Stimulated activated CD8-positive, alpha-beta memory T cell treated with anti-CD3 and anti-CD28 coated beads, Interleukin-15, amount 100 ng/mL, for 48 hours (primary cell): ENCODE results near the gene DENND11.

ENCODE experiments used
- DNase-seq, 2 donors: peaks; one replicate each; pipeline ENCODE4 v3.0.0-alpha.2; 2020; ENCODE audit warnings: low read depth in 2 of 2

DENND11 gene, protein sequence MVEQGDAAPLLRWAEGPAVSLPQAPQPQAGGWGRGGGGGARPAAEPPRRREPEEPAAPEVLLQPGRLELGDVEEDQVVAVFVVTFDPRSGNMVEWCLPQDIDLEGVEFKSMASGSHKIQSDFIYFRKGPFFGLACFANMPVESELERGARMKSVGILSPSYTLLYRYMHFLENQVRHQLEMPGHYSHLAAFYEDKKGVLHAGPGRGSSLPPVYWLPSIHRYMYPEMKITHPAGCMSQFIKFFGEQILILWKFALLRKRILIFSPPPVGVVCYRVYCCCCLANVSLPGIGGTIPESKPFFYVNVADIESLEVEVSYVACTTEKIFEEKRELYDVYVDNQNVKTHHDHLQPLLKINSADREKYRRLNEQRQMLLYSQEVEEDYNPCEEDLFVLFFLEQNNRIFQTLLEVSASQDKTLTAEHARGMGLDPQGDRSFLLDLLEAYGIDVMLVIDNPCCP

DNA sequence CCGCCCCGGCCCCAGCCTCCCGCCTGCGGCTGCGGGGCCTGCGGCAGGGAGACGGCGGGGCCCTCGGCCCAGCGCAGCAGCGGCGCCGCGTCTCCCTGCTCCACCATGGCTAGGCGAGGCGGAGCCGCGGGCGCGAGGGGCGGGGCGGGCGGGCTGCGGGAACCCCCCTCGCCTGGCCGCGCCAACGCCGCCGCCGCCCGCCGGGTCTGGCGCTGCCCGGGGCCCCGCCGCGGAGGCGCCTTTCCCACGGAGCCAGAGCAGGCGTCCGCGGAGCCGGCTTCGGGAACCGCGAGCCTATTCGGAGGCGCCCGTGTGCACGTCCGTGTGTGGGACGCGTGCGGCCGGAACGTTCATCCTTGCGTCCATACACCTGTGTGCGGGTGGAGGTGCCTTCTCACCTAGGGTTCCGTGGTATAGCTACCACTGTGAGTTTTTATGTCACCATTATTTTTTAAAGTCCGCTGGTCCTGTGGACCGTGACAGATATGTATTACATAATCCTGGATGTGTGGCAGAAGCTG, at the start of gene DENND11:
Gene DENND11 (minus strand): TSS at position 120 of the 521 bp plus-strand sequence. CDS start 13 bp downstream, at position 107.
- peak; percentile 26 for DNase-seq

DNA sequence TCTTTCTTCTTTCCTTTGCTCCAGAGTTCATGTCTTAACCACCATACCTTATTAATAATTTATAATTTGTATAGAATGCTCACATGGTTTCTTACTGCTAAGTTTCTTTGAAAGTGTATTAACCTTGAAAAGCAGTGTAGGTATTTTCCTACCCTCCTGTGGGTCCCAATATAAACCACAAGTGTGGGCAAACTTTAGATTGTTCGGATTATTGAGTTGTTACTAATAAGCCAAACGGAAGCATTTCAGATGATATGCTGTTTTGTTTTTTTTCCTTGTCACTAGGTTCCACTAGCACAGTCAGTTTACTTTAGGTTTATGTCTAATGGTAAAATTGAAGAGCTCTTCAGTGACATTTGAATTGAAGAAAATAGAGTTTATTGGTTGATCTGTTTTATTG, 46.4 kb upstream of the DENND11 start:
- DNase-seq, result no peak

DNA sequence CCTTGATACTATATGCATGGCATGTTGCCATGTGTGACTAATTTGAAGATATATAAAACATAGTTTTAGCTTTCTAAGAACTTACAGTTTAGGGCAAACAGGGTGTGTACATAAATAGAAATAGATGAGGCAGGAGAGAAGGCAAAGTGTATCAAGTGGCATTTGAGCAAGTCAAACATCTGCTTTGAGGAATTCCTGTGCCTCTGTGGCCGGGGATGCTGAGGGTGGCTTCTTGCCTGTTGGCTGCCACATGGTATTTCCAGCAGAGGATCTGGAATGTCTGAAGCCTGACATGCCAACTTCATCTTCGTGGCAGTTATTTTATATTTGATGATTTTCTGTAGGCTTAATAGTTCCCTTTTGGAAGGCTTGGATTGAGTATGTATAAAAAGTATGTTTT, 42.2 kb upstream of the DENND11 start:
- DNase-seq, result no peak

DNA sequence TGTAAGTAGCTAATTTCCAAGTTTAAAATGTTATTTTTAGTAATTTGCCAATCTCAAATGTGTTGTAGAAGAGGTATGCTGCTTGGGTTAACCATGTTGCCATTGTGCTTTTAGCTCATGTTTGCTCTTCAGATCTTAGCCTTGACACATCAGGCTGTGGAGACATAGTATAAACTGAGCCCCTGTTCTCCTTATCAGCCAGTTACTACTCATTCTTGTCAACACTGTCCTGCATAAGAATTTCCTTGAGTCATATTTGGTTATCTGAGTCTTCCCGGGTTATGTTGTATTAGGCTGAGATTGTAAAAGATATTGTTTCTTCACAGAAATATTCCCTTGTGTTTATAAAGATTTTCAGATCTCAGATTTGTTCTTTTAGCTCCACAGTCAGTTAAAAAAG, 40.3 kb upstream of the DENND11 start:
- no peak for DNase-seq

DNA sequence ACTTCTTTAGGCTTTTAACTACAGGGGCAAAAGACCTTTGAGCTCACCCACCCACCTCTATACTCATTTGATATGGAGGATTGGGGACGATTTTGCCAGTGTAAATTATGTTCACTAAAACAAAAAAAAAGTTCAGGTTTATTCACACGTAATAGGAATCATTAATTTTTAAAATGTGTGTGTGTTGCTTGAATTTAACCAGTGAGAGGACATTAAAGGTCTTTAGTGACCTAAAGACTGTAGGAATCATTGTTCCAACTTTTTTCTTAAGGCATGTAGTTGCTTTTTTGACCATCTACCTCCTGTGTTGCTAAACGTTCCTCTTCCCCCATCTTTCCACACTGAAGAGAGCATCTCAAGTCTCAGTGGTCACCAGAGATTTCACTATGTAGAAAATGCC, 37.3 kb upstream of the DENND11 start:
- DNase-seq, result no peak

DNA sequence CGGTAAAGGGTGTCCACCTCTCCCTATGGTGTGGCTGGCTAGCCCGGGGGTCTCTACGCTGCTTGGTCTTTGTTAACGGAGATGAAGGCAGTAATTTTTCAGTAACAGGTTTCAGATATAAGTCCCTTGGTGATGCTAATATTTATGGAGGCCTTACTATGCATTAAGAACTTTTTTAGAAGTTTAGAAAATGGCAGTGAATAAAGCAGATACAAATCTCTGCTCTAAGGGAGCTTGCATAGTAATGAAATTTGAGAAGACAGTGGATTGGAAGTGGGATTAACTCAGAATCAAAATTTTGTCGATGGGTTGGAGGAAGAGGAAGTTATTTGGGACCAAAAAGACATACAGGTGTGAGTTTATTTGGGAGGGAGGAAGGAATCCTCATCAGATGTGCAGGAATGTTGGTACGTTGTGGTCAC, 36.6 kb upstream of the DENND11 start:
- no peak for DNase-seq

DNA sequence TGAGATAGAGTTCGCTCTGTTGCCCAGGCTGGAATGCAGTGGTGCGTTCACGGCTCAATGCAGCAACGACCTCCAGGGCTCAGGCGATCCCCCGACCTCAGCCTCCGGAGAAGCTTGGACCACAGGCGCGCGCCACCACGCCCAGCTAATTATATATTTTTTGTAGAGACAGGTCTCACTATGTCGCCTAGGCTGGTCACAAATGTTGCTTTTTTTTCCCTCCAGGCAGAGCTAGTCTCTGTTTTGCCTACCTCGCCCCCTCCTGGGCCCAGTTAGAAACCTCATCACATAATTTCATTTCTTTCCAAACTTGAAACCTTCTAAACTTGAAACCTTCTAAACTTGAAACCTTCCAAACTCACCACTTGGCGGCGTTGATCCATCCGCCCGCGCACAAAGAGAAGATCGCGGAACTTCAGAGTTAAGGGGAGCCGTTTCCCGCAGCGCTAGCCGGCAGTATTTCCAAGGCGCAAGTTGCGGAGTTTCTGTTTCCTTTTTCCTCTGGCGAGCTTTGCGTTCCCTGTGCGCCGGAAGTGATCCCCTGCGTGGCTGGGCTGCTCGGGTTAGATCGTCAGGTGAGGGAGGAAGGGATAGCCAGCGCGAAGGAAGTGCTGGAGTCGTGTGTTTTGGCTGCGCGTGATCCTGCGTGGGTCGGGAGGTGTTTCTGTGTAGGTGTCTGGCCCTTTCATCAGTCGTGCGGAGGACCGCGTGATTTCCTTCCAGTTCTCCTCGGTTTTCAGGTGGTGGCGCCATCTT, 36.0 kb upstream of the DENND11 start, which contains the start of gene SSBP1:
Gene SSBP1 (plus strand): TSS at position 523 of the 756 bp plus-strand sequence. CDS start 809 bp downstream, outside the sequence.
- DNase-seq, result peak; percentile 82 to 83

DNA sequence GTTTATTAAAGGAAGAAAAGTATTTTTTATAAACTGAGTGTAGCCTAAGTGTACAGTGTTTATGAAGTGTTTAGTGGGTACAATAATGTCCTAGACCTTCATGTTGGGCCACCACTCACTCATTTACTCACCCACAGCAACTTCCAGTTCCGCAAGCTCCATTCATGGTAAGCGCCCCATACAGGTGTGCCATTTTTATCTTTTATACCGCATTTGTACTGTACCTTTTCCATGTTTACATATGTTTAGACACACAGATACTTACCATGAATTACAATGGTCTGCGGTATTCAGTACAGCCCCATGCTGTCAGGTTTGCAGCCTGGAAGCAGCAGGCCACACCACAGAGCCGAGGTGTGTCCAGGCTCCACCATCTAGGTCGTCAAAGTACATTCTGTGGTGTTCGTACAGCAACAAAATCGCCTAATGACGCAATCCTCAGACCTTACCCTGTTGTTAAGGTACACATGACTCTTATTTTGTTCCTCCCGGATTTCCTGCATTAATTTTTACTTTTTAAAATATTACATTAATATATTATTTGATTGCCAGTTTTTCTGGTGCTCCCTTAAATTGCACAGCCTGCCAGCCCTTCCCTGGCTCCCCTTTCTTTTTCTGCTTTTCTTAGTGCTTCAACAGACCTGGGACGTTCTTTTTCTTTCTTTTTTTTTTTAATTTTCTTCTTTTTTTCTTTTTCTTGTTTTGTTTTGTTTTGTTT, 35.3 kb upstream of the DENND11 start:
- no peak for DNase-seq

DNA sequence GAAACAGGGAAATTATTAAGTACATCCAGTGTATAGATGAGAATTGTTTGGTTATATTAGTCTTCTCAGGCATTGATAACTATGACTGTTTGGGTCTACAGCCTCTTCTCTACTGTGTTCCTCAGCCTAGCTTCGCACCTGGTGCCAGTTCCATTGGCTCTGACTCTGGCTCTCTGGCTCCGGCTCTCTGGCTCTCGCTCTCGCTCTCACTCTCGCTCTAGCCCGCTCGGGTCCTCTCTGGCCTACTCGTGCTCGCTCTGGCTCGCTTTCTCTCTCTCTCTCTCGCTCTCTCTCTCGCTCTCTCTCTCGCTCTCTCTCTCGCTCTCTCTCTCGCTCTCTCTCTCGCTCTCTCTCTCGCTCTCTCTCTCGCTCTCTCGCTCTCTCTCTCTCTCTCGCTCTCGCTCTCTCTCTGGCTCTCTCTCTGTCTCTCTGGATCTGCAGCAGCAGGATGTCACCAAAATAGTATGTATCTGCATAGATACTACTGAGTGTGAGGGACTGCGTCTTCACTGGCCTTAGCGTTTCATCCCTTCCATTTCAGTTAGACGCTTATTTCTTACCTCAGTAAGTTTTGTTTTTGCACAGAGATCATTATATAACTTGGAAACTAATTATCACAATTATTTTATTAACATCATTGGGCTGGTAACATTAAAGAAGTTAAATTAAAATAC, 29.6 kb upstream of the DENND11 start:
- DNase-seq, result no peak

DNA sequence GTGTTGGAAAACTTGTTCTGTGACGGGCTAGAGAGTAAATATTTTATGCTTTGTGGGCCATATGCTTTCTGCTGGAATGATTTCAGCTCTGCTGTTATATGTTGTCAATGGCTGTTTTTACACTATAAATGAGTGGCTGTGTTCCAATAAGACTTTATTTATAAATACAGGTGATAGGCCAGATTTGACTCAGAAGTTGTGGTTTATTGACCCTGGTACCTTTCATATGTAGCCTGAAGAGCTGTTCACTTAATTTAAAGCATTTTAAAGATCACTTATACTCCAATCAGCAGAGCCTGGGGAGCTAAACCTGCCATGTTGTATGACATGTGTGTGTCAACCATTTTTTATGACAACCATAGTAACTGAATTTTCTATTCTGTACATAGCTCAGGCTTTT, 27.1 kb upstream of the DENND11 start:
- no peak for DNase-seq

DNA sequence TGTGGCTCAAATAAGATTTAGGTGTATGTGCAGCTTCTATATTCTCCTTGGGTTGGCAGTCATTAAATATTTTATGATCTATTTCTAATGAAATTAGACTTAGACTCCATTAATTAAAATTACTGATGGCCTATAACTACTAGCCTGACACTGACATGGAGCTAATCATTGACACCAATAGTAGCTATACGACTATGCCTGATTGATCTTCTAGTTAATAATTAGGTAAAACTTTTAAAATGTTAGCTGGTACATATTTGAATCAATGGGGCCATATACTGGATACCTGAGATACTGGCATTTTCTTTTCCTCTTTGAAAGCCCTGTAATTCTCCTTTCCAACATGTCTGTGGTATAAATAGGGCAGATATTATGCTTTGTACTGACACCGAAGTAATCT, 20.6 kb upstream of the DENND11 start:
- DNase-seq, result no peak

DNA sequence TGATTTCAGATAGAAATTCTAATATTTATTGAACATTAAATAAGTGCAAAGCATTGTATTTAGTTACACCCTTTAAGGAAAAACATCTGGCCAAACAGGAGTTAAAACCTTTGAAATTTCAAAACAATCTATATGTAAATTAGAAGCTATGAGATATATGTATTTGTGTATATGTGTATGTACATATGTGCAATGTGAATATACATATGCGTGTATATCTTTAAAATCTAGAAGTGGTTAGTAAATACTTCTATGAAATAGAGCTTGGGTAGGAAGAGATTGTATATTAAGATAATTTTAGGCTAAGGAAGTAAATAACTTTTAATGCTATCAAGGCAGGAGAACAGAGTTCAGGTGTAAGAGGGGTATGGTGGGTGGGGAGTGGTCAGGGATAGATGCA, 15.5 kb upstream of the DENND11 start:
- no peak for DNase-seq

DNA sequence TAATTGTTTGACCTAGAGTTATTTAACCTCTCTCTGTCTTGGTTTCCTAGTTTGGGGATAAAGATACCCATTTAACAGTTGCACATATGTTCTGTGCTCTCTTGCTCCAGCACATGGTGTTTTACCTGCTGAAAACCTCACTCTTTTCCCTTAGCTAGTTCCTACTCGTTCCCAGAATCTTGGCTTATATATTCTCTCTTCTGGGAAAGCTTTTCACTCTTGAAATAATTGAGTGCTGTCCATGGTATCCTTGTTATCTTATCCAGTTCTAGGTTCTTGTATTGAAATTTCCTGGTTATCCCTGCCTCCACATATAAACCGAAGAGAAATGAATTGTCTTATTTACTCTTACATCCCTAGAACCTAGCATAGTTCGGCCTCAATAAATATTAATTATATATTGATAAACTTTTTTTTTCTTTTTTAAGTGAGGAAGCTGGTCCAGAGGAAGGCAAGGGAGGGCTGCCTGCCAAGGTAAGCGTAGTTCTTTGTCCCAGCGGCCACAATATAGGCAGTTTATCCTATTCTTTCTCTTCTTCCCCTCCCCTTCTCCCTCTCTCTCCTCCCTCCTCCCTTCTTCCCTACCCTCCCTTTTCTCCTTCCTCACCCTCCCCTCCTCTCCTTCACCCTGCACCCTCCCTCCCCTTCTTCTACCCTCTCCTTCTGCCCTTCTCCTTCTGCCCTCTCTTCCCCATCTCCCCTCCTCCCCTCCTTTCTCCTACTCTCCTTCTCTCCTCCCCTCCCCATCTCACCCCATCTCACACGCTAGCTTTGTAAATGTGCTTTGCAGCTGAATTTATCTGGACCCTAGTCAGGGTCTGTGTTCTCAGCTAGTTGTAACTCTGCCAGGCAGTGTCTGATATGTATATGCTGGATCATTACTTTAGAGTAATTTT, 14.1 kb upstream of the DENND11 start:
- DNase-seq, result no peak

DNA sequence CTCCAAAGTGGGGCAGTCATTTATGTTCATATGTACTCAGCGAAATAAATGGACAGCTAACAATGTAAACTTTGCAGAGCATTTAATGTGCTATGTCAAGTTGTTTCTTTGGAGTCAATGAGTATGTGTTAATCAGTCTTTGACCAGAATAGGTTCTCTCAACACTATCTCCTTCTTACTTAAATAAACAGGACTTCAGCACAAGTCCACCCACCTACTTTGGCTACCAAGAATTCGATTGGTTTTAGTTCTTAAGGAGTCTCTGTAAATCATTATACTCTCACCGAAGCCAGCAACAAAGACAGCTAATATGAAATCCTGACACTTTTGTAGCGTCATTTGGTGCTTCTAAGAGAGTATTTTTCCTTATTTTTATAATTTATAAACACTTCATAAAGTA, 13.1 kb upstream of the DENND11 start:
- DNase-seq, result no peak

DNA sequence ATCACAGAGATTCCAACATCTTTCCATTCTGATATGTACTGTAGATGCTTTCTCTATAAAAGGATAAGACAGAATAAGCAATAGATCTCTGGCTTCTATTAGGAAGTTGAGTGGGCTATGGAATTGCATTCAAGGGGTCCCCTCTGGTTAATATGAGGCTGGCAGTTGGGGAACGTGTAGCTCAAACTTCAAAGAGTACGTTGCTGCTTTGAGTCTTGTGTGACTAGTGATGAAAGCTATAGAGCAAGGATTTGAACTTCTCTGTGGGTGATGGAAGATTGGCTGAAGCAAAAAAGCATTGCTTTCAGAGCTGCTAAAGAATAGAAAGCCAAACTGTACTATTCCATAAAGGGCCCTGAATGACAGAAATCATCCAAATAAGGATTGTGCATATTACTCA, 12.6 kb upstream of the DENND11 start:
- DNase-seq, result no peak

DNA sequence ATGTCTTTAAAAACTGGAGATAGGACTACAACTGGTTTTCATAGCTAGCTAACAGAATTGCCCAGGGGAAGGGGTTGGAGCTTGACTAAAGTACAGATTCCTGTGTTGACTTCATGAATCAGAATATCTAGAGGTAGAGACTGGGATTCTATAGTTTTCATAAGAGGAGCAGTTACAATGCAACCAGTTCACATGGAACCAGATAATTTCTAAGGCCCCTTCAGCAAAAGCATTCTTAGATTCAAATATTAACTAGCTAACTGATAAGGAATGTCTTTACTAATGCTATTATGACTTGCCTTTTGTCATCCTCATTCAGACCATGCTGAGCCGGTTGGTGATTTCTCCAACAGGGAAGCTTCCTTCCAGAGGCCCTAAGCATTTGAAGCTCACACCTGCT, 11.9 kb upstream of the DENND11 start:
- DNase-seq, result no peak

DNA sequence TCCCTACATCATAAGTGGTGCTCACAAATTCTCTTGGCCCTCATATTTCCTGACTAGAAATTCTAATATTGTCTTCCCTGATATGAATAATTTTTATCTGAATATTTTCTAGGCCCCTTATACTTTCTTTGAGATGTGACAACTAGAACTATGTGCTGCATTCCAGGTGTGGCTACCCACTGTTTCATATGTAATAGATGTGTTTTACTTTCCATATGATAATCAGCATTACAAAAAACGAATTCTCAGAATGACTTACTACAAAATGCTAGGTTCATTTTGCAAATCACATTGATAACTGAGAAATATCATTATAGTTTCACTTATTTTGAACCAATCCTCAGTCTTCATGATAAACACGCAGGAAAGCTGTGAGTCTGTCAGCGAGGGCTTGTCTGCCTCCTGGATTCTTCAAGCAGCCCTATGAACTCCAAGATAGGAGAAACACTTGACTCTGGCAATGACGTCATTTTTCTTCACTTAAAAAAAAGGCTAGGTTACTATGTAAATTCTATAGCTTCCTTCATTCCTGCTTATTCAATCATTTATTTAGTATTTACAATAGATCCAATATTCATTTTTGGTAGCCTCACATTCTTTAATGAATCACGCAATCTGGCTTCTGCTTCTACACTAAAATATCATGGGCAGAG, 10.8 kb upstream of the DENND11 start:
- no peak for DNase-seq

DNA sequence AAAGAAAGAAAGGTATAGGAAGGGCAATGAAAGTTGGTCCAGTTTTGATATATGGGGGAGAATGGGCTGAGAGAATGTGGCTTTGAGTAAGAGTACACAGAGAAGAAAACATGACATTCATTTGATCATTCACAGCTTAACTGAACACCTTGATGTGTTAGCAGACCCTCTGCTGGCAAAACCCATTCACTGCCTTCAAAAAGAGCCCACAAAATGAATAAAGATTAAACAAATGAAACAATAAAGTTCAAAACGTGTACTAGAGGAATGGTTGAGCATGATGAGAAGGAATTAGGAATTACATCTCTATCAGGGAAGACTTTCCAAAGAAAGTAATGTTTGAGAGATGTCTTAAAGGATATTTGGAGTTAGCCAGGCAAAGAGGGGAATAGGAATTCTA, 8.3 kb upstream of the DENND11 start:
- DNase-seq, result no peak

DNA sequence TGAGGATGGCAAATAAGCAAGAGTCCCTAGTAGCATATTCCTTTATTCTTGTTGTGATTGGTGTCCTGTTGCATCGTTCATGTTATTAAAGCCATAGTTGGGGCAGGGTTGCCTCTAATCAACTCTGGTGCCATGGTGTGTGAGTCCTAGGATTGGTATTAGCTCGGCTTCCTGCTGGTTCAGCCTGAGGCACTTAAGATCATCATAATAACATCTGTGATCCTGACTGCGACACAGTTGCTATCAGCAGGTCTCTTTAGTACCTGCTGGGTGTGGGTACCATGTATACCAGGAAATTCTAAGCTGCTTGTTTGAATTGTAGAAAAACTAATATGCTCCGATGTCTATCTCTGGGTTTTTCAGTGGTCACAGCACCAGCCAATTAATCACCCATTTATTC, 7.8 kb upstream of the DENND11 start:
- DNase-seq, result no peak

DNA sequence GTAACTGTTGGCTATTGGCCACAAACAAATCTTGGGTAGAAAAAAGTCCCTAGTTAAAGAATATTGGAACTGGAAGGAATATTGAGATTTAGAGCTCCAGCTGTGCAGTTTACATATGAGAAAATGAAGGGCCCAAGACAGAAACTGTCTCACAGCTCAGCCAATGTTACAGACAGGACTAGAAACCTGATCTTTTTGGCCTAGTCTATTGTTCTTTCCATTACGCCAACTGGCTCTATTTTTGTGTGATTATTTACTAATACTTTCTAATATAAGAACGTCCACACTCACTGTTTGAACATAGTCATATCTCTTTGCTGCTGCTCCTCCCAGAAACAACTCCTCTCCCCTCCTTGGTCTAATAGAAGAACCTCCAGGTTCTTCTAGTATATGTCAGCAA, 7.4 kb upstream of the DENND11 start:
- no peak for DNase-seq
